Natural killer cell (primary cell): ENCODE data around the gene TLR8. TPM values are rescaled to one million over a fixed set of nuclear protein-coding genes. Genes with fewer than 3 reads are reported as not detected.

Experiments used
- ATAC-seq, 3 donors: fragments of 150-1000 bp in 2 of 3; fragments of 200-7000 bp in 1 of 3; cut with Tn5 transposase; 1 replicate in 1 of 3; 2 replicates in 2 of 3; pipeline ENCODE4 v1.10.0; 2021; ENCODE audit warnings: mild to moderate bottlenecking in 2 of 3, moderate library complexity in 2 of 3
- DNase-seq, 2 donors: peaks; one replicate each; pipeline versions ENCODE4 v3.0.0 to v3.0.0-alpha.2; 2013 to 2021; ENCODE audit warnings: mixed read lengths in 1 of 2
- H3K27ac ChIP-seq: one replicate; pipeline ENCODE4 v1.5.1; 2013; ENCODE audit warnings: mild to moderate bottlenecking, low read length
- H3K27me3 ChIP-seq: one replicate; pipeline ENCODE4 v1.6.1; 2013; ENCODE audit warnings: low read length; ENCODE audit not compliant: control insufficient read depth, insufficient read depth
- H3K36me3 ChIP-seq: one replicate; pipeline ENCODE4 v1.6.1; 2013; ENCODE audit warnings: low read length; ENCODE audit not compliant: control insufficient read depth, insufficient read depth
- H3K4me1 ChIP-seq: one replicate; pipeline ENCODE4 v1.6.1; 2013; ENCODE audit warnings: low read length; ENCODE audit not compliant: control insufficient read depth, insufficient read depth
- H3K4me3 ChIP-seq: one replicate; pipeline ENCODE4 v1.5.1; 2013; ENCODE audit warnings: low read length
- H3K9me3 ChIP-seq: one replicate; pipeline ENCODE4 v1.6.1; 2013; ENCODE audit warnings: low read length; ENCODE audit not compliant: control insufficient read depth, insufficient read depth
- H3K27ac Mint-ChIP-seq, 2 donors: one replicate each; pipeline ENCODE4 v1.8.0; 2022; ENCODE audit warnings: mild to moderate bottlenecking in 2 of 2, mixed read lengths in 2 of 2, moderate library complexity in 1 of 2
- H3K27me3 Mint-ChIP-seq, 2 donors: one replicate each; pipeline ENCODE4 v1.8.0; 2022; ENCODE audit warnings: low read depth in 2 of 2, mixed read lengths in 2 of 2
- H3K36me3 Mint-ChIP-seq: one replicate; pipeline ENCODE4 v1.8.0; 2022; ENCODE audit warnings: mixed read lengths
- H3K4me1 Mint-ChIP-seq, 2 donors: one replicate each; pipeline ENCODE4 v1.8.0; 2022; ENCODE audit warnings: mixed read lengths in 2 of 2
- H3K4me3 Mint-ChIP-seq: one replicate; pipeline ENCODE4 v1.8.0; 2022; ENCODE audit warnings: mild to moderate bottlenecking, moderate library complexity, mixed read lengths
- H3K9me3 Mint-ChIP-seq, 2 donors: one replicate each; pipeline ENCODE4 v1.8.0; 2022; ENCODE audit warnings: mixed read lengths in 2 of 2
- CTCF ChIP-seq: fragments of 200-600 bp; IDR thresholded peaks from one replicate; pipeline ENCODE4 v1.8.0; 2022; ENCODE audit warnings: antibody characterized with exemption
- WGBS: methylation state at CpG from one replicate; pipeline ENCODE4 v1.1.7; 2013; ENCODE audit warnings: missing lambda C conversion rate; ENCODE audit not compliant: insufficient coverage; 5-methylcytosine and 5-hydroxymethylcytosine counted together
- intact Hi-C: fragments of 100-400 bp; cut with micrococcal nuclease; formaldehyde crosslinking; loops from one replicate; pipeline ENCODE4 v1.14.2; 2022
- total RNA-seq, 4 donors: library from RNA; stranded (reverse); fragments of 120-200 nt in 1 of 4; gene quantifications; one replicate each; pipeline versions ENCODE4 v1.2.3 to v1.2.4, GENCODE V29; 2013 to 2022

The TLR8 gene
- total RNA-seq, 3 donors from 2014 or later (not counting 1 experiment from before 2014, with no cell fraction given) = 0.95 to 1.9 (median 0.95) TPM

- Histone ChIP-seq H3K9me3 (no peaks in the 10 kb centered on the region), H3K27ac (peak overlapping the region; percentile 99), H3K36me3 (no peaks in the 10 kb centered on the region), H3K27me3 (no peaks in the 10 kb centered on the region), H3K4me3 (no peak overlapping the region), H3K4me1 (peaks cover 89% of the 10 kb centered on the region)
- no peaks in the 10 kb centered on the region for H3K36me3 Mint-ChIP-seq
- no peak for ATAC-seq
- peak in 1 of 2 donors; percentile 26 for DNase-seq
- WGBS = 11% methylated on average over 3 of the region's 4 CpGs
- TF ChIP-seq CTCF = no peak
- H3K9me3 Mint-ChIP-seq = no peaks in the 10 kb centered on the region
- no peaks in the 10 kb centered on the region for H3K27me3 Mint-ChIP-seq
- H3K4me3 Mint-ChIP-seq = peak overlapping the region; percentile 72
- intact Hi-C loops = loop anchor here (5.0 to 10.0 kb wide), 3 partner anchors 32 to 740 kb away; no protein-coding TSS in a partner anchor
- H3K27ac Mint-ChIP-seq = peak overlapping the region; percentile 95 to 96
- H3K4me1 Mint-ChIP-seq = peaks cover 66 to 69% of the 10 kb centered on the region in 2 donors
Measured at GRCh38 chrX:12954981-12955380, 48.6 kb downstream of the TLR8 start.

GRCh38 chrX:12955882-12956703, 49.7 kb downstream of the TLR8 start:
- H3K27me3 Mint-ChIP-seq = no peaks in the 10 kb centered on the region
- Histone ChIP-seq H3K9me3 (no peaks in the 10 kb centered on the region), H3K27ac (peak overlapping the region; percentile 99), H3K4me1 (peaks cover 85% of the 10 kb centered on the region), H3K4me3 (peak overlapping the region; percentile 42), H3K36me3 (no peaks in the 10 kb centered on the region), H3K27me3 (no peaks in the 10 kb centered on the region)
- no peak for TF ChIP-seq CTCF
- intact Hi-C loops = loop anchor here (1.0 to 10.0 kb wide), 3 partner anchors 131 to 739 kb away; no protein-coding TSS in a partner anchor
- H3K4me1 Mint-ChIP-seq = peaks cover 65 to 66% of the 10 kb centered on the region in 2 donors
- peak overlapping the region; percentile 87 for H3K4me3 Mint-ChIP-seq
- H3K36me3 Mint-ChIP-seq = no peaks in the 10 kb centered on the region
- WGBS = 0% methylated on average over 15 of the region's 20 CpGs
- no peaks in the 10 kb centered on the region for H3K9me3 Mint-ChIP-seq
- ATAC-seq = peak; percentile 54 to 73 (median 67)
- DNase-seq = peak; percentile 64 to 77
- peak overlapping the region; percentile 95 to 96 for H3K27ac Mint-ChIP-seq

- H3K27me3 ChIP-seq = no peaks in the 10 kb centered on the region
- Mint-ChIP-seq H3K9me3 (no peaks in the 10 kb centered on the region), H3K27ac (peak overlapping the region; percentile 95 to 96), H3K27me3 (no peaks in the 10 kb centered on the region), H3K4me3 (peak overlapping the region; percentile 87), H3K4me1 (peaks cover 65 to 66% of the 10 kb centered on the region in 2 donors), H3K36me3 (no peaks in the 10 kb centered on the region)
- no peaks in the 10 kb centered on the region for H3K9me3 ChIP-seq
- peak overlapping the region; percentile 42 for H3K4me3 ChIP-seq
- ATAC-seq (peak; percentile 66 to 86 (median 77)), DNase-seq (peak; percentile 33 to 86)
- intact Hi-C loops = loop anchor here (1.0 to 10.0 kb wide), 4 partner anchors 18 to 738 kb away; partner anchors contain the start of gene TMSB4X
- 0% methylated on average over 5 of the region's 8 CpGs for WGBS
- peak overlapping the region; percentile 99 for H3K27ac ChIP-seq
- H3K4me1 ChIP-seq = peaks cover 84% of the 10 kb centered on the region
- TF ChIP-seq CTCF = no peak
- no peaks in the 10 kb centered on the region for H3K36me3 ChIP-seq
Measured at GRCh38 chrX:12956704-12957534, 50.5 kb downstream of the TLR8 start.
